ENCODE data around the gene TP53INP2. TPM values are rescaled to one million over a fixed set of nuclear protein-coding genes. Genes with fewer than 3 reads are reported as not detected.

TP53INP2 gene
- total and polyA plus RNA-seq, 9 of the 15 experiments (the other 6 are each of a cell fraction or from before 2014, with no cell fraction given): 0.43 to 5.0 (median 1.3) TPM

- peak in 1 of 2 experiments; percentile 51; a peak in 1 of 4 replicates for TF ChIP-seq UBTF (IDR thresholded peaks at IDR 0.05; ENCODE audit: borderline replicate concordance in 1 of 2, low read depth in 2 of 2, low read length in 2 of 2)
- TF ChIP-seq TRIM25 (IDR thresholded peaks at IDR 0.05; ENCODE audit: borderline replicate concordance): no peak
- TF ChIP-seq KLF6 (CRISPR knock-in tag; IDR thresholded peaks at IDR 0.05; ENCODE audit: borderline replicate concordance): no peak
- TF ChIP-seq, protein P1, sequence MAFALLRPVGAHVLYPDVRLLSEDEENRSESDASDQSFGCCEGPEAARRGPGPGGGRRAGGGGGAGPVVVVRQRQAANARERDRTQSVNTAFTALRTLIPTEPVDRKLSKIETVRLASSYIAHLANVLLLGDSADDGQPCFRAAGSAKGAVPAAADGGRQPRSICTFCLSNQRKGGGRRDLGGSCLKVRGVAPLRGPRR (CRISPR knock-in tag; IDR thresholded peaks at IDR 0.05): no peak
- TF ChIP-seq FOXA3 (CRISPR knock-in tag; conservative IDR thresholded peaks at IDR 0.05 in 1 of 2, IDR thresholded peaks at IDR 0.05 in 1 of 2): no peak
- no peak for TF ChIP-seq CBFB (CRISPR knock-in tag; IDR thresholded peaks at IDR 0.05)
- no peak for TF ChIP-seq PATZ1 (CRISPR knock-in tag; IDR thresholded peaks at IDR 0.05; ENCODE audit: borderline replicate concordance)
- TF ChIP-seq NCOA6 (IDR thresholded peaks at IDR 0.05): no peak
- TF ChIP-seq, protein P2, sequence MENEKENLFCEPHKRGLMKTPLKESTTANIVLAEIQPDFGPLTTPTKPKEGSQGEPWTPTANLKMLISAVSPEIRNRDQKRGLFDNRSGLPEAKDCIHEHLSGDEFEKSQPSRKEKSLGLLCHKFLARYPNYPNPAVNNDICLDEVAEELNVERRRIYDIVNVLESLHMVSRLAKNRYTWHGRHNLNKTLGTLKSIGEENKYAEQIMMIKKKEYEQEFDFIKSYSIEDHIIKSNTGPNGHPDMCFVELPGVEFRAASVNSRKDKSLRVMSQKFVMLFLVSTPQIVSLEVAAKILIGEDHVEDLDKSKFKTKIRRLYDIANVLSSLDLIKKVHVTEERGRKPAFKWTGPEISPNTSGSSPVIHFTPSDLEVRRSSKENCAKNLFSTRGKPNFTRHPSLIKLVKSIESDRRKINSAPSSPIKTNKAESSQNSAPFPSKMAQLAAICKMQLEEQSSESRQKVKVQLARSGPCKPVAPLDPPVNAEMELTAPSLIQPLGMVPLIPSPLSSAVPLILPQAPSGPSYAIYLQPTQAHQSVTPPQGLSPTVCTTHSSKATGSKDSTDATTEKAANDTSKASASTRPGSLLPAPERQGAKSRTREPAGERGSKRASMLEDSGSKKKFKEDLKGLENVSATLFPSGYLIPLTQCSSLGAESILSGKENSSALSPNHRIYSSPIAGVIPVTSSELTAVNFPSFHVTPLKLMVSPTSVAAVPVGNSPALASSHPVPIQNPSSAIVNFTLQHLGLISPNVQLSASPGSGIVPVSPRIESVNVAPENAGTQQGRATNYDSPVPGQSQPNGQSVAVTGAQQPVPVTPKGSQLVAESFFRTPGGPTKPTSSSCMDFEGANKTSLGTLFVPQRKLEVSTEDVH (IDR thresholded peaks at IDR 0.05; ENCODE audit: low read depth, partially characterized antibody): peak; percentile 40
- TF ChIP-seq, protein P3, sequence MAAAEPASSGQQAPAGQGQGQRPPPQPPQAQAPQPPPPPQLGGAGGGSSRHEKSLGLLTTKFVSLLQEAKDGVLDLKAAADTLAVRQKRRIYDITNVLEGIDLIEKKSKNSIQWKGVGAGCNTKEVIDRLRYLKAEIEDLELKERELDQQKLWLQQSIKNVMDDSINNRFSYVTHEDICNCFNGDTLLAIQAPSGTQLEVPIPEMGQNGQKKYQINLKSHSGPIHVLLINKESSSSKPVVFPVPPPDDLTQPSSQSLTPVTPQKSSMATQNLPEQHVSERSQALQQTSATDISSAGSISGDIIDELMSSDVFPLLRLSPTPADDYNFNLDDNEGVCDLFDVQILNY (CRISPR knock-in tag; IDR thresholded peaks at IDR 0.05): no peak
- TF ChIP-seq XRCC5 (IDR thresholded peaks at IDR 0.05; ENCODE audit: low read depth, low read length): peak; percentile 49; the same call in 1 of the 2 replicates
- TF ChIP-seq NR4A1 (CRISPR knock-in tag; IDR thresholded peaks at IDR 0.05): no peak
- no peak for TF ChIP-seq NR4A1 (tag; IDR thresholded peaks at IDR 0.05)
- no peak for TF ChIP-seq ELF2 (CRISPR knock-in tag; IDR thresholded peaks at IDR 0.05)
- TF ChIP-seq SMAD3 (CRISPR knock-in tag; conservative IDR thresholded peaks at IDR 0.05): no peak
- TF ChIP-seq FOXJ3 (CRISPR knock-in tag; IDR thresholded peaks at IDR 0.05): no peak
Observed at GRCh38 chr20:34704177-34705007, at the start of gene TP53INP2 (continued).
